Endothelial cell of umbilical vein (primary cell): ENCODE data around the gene JARID2.

Source experiments
- EZH2 ChIP-seq: IDR thresholded peaks from 2 replicates; pipeline ENCODE4 v1.6.1; 2012; ENCODE audit warnings: borderline replicate concordance, low read depth, mild to moderate bottlenecking, moderate library complexity, low read length, inconsistent platforms; ENCODE audit not compliant: severe bottlenecking
- POLR2A ChIP-seq: IDR thresholded peaks from 2 replicates; pipeline ENCODE4 v1.6.1; 2012; ENCODE audit warnings: low read depth, mild to moderate bottlenecking, control low read depth, low read length
- POLR2AphosphoS5 ChIP-seq: IDR thresholded peaks from 2 replicates; pipeline ENCODE4 v1.6.1; 2012; ENCODE audit warnings: low read depth, mild to moderate bottlenecking, control low read depth, low read length, moderate library complexity; ENCODE audit not compliant: insufficient read depth
- TF ChIP-seq, protein P1 (sequence below), 2 donors: IDR thresholded peaks; 1 replicate in 1 of 2; 2 replicates in 1 of 2; pipeline ENCODE4 v1.5.1; 2011; ENCODE audit warnings: low read length in 2 of 2, mild to moderate bottlenecking in 2 of 2, moderate library complexity in 2 of 2, control low read depth in 1 of 2, inconsistent platforms in 1 of 2, low read depth in 1 of 2; ENCODE audit not compliant: insufficient read depth in 1 of 2; ENCODE audit errors: extremely low read depth in 1 of 2
- TF ChIP-seq, protein P2 (sequence below): IDR thresholded peaks from 2 replicates; pipeline ENCODE4 v1.6.1; 2011; ENCODE audit not compliant: insufficient read depth, insufficient read length

DNA sequence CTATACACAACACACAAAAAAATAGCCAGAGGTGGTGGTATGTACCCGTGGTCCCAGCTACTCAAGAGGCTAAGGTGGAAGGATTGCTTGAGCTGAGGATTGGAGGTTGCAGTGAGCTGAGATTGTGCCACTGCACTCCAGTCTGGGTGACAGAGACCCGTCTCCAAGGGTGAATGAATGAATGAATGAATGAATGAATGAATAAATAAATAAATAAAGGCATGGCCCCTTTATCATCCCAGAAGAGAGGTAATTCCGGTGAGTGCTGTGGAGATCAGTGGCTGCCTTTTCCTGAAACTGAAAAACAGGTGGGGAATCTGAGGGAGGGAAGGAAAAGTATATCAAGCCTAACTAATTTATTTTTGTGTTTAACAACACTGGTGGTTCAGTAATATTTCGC is 90.0 kb downstream of the JARID2 start:
- TF ChIP-seq, protein P1, sequence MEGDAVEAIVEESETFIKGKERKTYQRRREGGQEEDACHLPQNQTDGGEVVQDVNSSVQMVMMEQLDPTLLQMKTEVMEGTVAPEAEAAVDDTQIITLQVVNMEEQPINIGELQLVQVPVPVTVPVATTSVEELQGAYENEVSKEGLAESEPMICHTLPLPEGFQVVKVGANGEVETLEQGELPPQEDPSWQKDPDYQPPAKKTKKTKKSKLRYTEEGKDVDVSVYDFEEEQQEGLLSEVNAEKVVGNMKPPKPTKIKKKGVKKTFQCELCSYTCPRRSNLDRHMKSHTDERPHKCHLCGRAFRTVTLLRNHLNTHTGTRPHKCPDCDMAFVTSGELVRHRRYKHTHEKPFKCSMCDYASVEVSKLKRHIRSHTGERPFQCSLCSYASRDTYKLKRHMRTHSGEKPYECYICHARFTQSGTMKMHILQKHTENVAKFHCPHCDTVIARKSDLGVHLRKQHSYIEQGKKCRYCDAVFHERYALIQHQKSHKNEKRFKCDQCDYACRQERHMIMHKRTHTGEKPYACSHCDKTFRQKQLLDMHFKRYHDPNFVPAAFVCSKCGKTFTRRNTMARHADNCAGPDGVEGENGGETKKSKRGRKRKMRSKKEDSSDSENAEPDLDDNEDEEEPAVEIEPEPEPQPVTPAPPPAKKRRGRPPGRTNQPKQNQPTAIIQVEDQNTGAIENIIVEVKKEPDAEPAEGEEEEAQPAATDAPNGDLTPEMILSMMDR (IDR thresholded peaks at IDR 0.05; ENCODE audit: extremely low read depth in 1 of 2, insufficient read depth in 1 of 2, low read depth in 1 of 2, low read length in 2 of 2): no peak
- TF ChIP-seq EZH2 (no peak), POLR2A (no peak), POLR2AphosphoS5 (no peak)
- TF ChIP-seq, protein P2, sequence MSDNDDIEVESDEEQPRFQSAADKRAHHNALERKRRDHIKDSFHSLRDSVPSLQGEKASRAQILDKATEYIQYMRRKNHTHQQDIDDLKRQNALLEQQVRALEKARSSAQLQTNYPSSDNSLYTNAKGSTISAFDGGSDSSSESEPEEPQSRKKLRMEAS: no peak
